Measurements from ENCODE around the gene SDHAF2. TPM values are rescaled to one million over a fixed set of nuclear protein-coding genes. Genes with fewer than 3 reads are reported as not detected.

SDHAF2 gene
- total RNA-seq, 1 experiment from 2014 or later, result 34.0 TPM

DNA sequence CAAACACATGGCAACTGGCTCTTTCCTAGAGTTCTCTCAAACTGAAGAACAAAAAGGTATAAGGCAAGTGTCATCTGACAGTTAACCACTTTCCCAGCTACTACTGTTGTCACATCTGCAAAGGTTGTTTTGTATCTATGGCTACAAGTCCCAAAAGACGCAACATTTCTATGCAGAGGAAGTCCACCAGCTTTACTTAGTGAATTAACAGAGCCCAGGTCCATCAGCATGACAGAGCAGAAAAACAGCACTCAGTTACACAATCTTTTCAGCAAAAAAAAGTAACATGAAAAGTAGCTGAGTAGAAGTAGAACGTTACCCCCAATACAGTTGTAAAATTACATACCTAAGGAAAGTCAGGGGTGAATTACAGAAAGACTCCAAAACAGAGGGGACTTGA, 12.3 kb upstream of the SDHAF2 start:
- DNase-seq (ENCODE audit: low read depth, low spot score), result no peak
- ChIA-PET RAD21 (ENCODE audit: low non-redundant PET in 1 of 2, low total read pairs in 2 of 2, uncharacterized antibody in 2 of 2, unreplicated experiment in 2 of 2) (no interaction called here), CTCF (no interaction called here), POLR2A (no interaction called here)
- Histone ChIP-seq H3K9ac (ENCODE audit: low read length) (no peak overlapping the region), H3K4me2 (ENCODE audit: low read length) (no peak overlapping the region), H3K27me3 (ENCODE audit: insufficient read depth, low read length) (no peaks in the 10 kb centered on the region), H4K20me1 (ENCODE audit: insufficient read depth) (no peaks in the 10 kb centered on the region), H3K4me3 (replicated peaks in 1 of 2; ENCODE audit: low read depth in 1 of 2, low read length in 2 of 2) (no peak overlapping the region), H3K79me2 (ENCODE audit: insufficient read depth, low read length) (peaks cover 77% of the 10 kb centered on the region), H3K9me2 (ENCODE audit: insufficient read depth) (no peaks in the 10 kb centered on the region), H3K27ac (ENCODE audit: low read depth, low read length) (no peak overlapping the region), H3K4me1 (ENCODE audit: control insufficient read depth in 1 of 2, insufficient read depth in 2 of 2, low read length in 2 of 2) (no peaks in the 10 kb centered on the region), H2AFZ (ENCODE audit: low read depth, low read length, poor library complexity, severe bottlenecking) (no peak overlapping the region), H3K9me3 (ENCODE audit: control insufficient read depth in 1 of 2, insufficient read depth in 1 of 2, low read depth in 1 of 2, low read length in 2 of 2) (no peaks in the 10 kb centered on the region), H3K36me3 (ENCODE audit: control insufficient read depth in 1 of 2, insufficient read depth in 2 of 2, low read length in 2 of 2) (peaks cover 78 to 84% of the 10 kb centered on the region in 2 experiments)
- ATAC-seq, result no peak
- TF ChIP-seq RAD21 (IDR thresholded peaks at IDR 0.05; ENCODE audit: low read depth), result no peak
- TF ChIP-seq ZNF274 (IDR thresholded peaks at IDR 0.05; ENCODE audit: low read depth, low read length), result no peak
- no peak for TF ChIP-seq FOSL1 (IDR thresholded peaks at IDR 0.05; ENCODE audit: low read depth)
- no peak for TF ChIP-seq TCF7L2 (IDR thresholded peaks at IDR 0.05; ENCODE audit: borderline replicate concordance, extremely low read depth, insufficient read depth, insufficient read length)
- no peak for TF ChIP-seq POLR2A (IDR thresholded peaks at IDR 0.05; ENCODE audit: borderline replicate concordance, extremely low read depth, insufficient read depth, insufficient read length)
- no peak for TF ChIP-seq JUND (IDR thresholded peaks at IDR 0.05)
- TF ChIP-seq POLR2AphosphoS5 (IDR thresholded peaks at IDR 0.05; ENCODE audit: low read depth, low read length), result no peak
- TF ChIP-seq REST (IDR thresholded peaks at IDR 0.05; ENCODE audit: low read depth), result no peak
- no peak for TF ChIP-seq ATF3 (IDR thresholded peaks at IDR 0.05)
- TF ChIP-seq CEBPB (IDR thresholded peaks at IDR 0.05; ENCODE audit: low read depth), result no peak
- TF ChIP-seq, protein P1, sequence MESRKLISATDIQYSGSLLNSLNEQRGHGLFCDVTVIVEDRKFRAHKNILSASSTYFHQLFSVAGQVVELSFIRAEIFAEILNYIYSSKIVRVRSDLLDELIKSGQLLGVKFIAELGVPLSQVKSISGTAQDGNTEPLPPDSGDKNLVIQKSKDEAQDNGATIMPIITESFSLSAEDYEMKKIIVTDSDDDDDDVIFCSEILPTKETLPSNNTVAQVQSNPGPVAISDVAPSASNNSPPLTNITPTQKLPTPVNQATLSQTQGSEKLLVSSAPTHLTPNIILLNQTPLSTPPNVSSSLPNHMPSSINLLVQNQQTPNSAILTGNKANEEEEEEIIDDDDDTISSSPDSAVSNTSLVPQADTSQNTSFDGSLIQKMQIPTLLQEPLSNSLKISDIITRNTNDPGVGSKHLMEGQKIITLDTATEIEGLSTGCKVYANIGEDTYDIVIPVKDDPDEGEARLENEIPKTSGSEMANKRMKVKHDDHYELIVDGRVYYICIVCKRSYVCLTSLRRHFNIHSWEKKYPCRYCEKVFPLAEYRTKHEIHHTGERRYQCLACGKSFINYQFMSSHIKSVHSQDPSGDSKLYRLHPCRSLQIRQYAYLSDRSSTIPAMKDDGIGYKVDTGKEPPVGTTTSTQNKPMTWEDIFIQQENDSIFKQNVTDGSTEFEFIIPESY (IDR thresholded peaks at IDR 0.05; ENCODE audit: extremely low read depth, insufficient replicate concordance, low read length), result no peak
- TF ChIP-seq CTCF (IDR thresholded peaks at IDR 0.05 in 2 of 3, conservative IDR thresholded peaks at IDR 0.05 in 1 of 3; ENCODE audit: borderline replicate concordance in 1 of 3, insufficient read depth in 1 of 3, low read depth in 2 of 3, low read length in 2 of 3), result no peak
- TF ChIP-seq EZH2phosphoT487 (IDR thresholded peaks at IDR 0.05; ENCODE audit: borderline replicate concordance), result no peak
- no peak for TF ChIP-seq ZFX (IDR thresholded peaks at IDR 0.05)
- TF ChIP-seq YY1 (IDR thresholded peaks at IDR 0.05; ENCODE audit: extremely low read depth, insufficient replicate concordance, low read depth, low read length), result no peak
- TF ChIP-seq MAX (IDR thresholded peaks at IDR 0.05), result no peak
- TF ChIP-seq EGR1 (IDR thresholded peaks at IDR 0.05; ENCODE audit: low read depth), result no peak
- intact Hi-C loops (cut with micrococcal nuclease), result no loop called here
- BruUV-seq (replicated peaks), result no TSS peak
